Raji (cell line): Measurements from ENCODE around the gene SND1.

Source experiments
- POLR2A ChIP-seq: IDR thresholded peaks from 2 replicates; pipeline ENCODE4 v1.6.1; 2011; ENCODE audit warnings: low read depth, low read length, control low read depth; ENCODE audit not compliant: insufficient read depth

Gene SND1

GRCh38 chr7:128084896-128085608 is 433.1 kb downstream of the SND1 start:
- no peak for TF ChIP-seq POLR2A

- TF ChIP-seq POLR2A, result no peak
These were observed 438.5 kb downstream of the SND1 start for GRCh38 chr7:128090492-128090891.

DNA sequence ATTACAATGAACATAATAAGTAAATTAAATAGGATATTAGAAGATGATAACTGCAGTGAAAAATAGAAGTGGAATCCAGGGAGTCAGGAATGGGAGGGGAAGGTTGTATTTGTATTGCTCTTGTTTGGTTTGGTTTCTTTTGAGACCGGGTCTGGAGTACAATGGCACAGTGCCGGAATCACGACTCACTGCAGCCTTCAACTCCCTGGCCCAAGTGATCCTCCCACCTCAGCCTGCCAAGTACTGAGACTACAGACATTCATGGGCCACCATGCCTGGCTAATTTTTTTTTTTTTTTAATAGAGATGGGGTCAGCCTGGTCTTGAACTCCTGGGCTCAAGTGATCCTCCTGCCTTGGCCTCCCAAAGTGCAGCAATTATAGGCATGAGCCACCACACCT is 439.1 kb downstream of the SND1 start:
- no peak for TF ChIP-seq POLR2A

- TF ChIP-seq POLR2A, result no peak
These were observed 440.2 kb downstream of the SND1 start for GRCh38 chr7:128092221-128092620.

- no peak for TF ChIP-seq POLR2A
These were observed 441.9 kb downstream of the SND1 start for GRCh38 chr7:128093614-128094570.

- TF ChIP-seq POLR2A, result no peak
These were observed 442.7 kb downstream of the SND1 start for GRCh38 chr7:128094686-128095085.

- no peak for TF ChIP-seq POLR2A
These were observed 445.3 kb downstream of the SND1 start for GRCh38 chr7:128097211-128097731.

- no peak for TF ChIP-seq POLR2A
These were observed 446.6 kb downstream of the SND1 start for GRCh38 chr7:128098629-128099028.

DNA sequence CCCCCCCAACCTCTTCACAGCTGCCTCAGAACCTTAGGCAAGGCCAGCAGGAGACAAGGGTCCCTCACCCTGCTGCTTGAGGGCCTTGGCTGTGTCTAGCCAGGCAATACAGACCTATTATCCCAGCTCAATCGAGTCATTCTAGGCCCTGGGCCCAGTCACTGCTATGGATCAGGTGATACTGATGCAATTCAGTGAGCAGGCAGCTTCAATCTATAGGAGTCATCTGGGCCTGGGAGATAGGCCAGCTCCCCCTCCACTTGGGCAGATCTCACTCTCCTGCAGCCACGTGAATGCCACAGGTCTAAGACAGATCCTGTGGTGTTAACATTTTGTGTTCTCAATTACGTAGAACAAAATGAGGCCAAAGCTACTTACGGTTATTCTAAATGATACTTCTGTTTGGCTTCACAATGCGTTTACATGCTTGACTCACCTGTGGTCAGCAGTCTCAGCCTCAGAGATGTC is 447.2 kb downstream of the SND1 start:
- TF ChIP-seq POLR2A, result no peak

DNA sequence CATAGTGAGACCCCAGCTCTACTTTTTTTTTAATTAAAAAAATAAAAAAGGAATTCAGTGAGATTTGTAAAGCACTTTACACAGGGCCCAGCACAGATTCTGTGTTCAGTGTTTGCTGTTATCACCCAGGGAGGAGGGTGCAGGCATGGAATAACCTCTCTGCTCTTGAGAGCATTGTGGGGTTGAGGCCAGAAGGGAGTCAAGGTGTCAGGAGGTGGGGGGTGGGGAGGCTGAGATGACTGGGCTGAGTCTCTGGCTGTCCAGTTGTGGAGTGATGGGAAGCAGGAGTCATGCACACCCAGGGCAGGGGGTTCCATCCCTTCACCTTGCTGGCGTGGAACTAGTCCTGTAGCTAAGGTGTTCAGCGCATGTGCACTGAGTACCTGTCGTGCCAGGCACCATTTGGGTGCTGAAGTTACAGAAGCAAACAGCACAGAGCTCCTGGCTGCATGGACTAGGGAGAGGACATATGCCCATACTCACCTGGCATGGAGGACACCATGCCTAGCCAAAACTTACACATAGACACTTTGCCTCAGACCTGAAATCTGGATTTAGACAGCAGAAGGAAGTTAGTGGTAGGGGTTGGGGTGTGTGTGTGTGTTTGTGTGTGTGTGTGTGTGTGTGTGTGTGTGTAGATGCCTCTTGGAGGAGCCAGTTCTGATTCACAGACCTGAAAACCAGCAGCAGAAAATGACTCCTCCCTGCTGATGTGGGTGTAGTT is 448.4 kb downstream of the SND1 start:
- no peak for TF ChIP-seq POLR2A

GRCh38 chr7:128100949-128101713 is 449.1 kb downstream of the SND1 start:
- TF ChIP-seq POLR2A, result no peak

DNA sequence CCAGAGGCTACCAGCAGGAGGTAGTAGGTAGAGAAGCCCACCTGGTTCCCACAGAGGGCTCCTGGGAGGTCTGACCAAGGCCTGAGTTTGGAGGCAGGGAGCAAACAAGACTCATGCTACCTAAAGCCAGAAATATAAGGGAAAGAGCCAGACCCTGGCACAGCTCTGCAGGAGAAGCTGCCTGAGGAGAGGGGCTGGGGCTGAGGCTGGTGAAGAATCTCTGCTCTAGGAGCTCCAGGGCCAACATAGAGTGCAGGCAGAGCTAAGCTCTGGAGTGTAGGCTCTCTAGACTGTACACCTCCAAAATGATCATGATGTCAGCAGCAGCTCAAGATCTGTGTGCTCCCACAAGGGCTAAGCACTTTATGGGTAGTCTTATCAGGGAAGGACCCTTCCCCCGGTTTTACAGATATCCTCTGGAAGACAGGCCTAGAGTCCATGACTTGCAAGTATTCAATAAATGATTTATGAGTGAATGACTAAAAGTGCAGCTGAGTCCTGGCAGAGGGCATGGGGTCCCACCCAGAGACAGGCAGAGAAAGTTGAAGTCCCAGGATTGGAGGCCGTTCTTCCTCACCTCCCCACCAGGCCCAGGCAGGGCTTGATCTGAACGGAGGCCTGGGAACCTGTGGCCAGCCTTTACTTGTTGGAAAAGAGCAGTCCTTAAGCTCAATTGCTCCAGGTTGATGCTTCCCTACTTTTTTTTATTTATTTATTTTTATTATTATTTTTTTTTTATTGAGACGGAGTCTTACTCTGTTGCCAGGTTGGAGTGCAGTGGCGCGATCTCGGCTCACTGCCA is 450.7 kb downstream of the SND1 start:
- no peak for TF ChIP-seq POLR2A

DNA sequence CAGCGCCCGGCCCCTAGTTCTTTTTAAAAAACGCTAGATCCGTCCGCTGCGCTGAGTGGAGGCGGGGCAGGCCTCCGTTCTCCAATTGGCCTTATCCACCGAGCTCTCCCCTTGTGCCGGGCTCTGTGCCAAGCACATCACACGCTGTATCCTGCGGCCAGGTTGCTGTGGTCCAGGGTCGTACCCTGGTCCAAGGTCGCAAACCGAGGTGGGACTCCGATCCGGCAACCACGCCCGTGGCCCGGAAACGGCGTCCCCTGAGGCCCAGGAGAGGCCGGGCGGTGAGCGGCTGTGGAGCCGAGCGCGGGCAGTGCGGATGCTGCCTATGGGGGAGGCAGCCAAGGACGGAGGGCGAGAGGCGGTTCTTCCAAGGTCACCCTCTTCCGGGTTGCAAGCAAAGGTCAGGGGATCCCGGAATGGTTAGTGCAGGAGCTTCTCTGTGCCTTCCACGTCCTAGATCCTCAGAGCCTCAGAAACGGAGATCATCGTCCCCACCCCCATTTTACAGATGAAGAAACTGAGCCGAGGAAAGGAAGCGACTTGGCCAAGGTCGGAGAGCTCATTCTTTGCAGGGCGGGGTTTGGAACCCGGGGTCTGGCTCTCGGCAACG is 451.6 kb downstream of the SND1 start:
- no peak for TF ChIP-seq POLR2A
